Trophoblast cell (in vitro differentiated cells and primary cell): Measurements from ENCODE around the gene CPM.

Experiments used
- DNase-seq, 2 donors: peaks; one replicate each; pipeline ENCODE4 v3.0.0-alpha.2; 2016
- H2AFZ ChIP-seq: 2 replicates; pipeline ENCODE4 v1.6.1; 2013; ENCODE audit warnings: low read length, moderate library complexity, mild to moderate bottlenecking; ENCODE audit not compliant: insufficient read depth, poor library complexity
- H2AK5ac ChIP-seq: 2 replicates; pipeline ENCODE4 v1.6.1; 2013; ENCODE audit warnings: mild to moderate bottlenecking, low read length
- H2BK120ac ChIP-seq: 2 replicates; pipeline ENCODE4 v1.6.1; 2013; ENCODE audit warnings: low read length, mild to moderate bottlenecking, moderate library complexity; ENCODE audit not compliant: insufficient read depth, poor library complexity
- H2BK12ac ChIP-seq: 2 replicates; pipeline ENCODE4 v1.6.1; 2013; ENCODE audit warnings: mild to moderate bottlenecking, low read length, moderate library complexity
- H2BK5ac ChIP-seq: 2 replicates; pipeline ENCODE4 v1.6.1; 2013; ENCODE audit warnings: low read length, low read depth, moderate library complexity, mild to moderate bottlenecking; ENCODE audit not compliant: poor library complexity
- H3K14ac ChIP-seq: 2 replicates; pipeline ENCODE4 v1.6.1; 2013; ENCODE audit warnings: mild to moderate bottlenecking, low read length
- H3K18ac ChIP-seq: 2 replicates; pipeline ENCODE4 v1.6.1; 2013; ENCODE audit warnings: mild to moderate bottlenecking, low read length
- H3K23ac ChIP-seq: 2 replicates; pipeline ENCODE4 v1.6.1; 2013; ENCODE audit warnings: low read length
- H3K27ac ChIP-seq: 2 replicates; pipeline ENCODE4 v1.5.1; 2013; ENCODE audit warnings: low read depth, mild to moderate bottlenecking, inconsistent platforms, low read length, moderate library complexity
- H3K27me3 ChIP-seq: 2 replicates; pipeline ENCODE4 v1.6.1; 2013; ENCODE audit warnings: inconsistent platforms, mild to moderate bottlenecking, low read length, moderate library complexity; ENCODE audit not compliant: insufficient read depth
- H3K36me3 ChIP-seq, 2 experiments: 1 replicate in 1 of 2; 2 replicates in 1 of 2; pipeline ENCODE4 v1.6.1; 2013; ENCODE audit warnings: low read length in 2 of 2, mild to moderate bottlenecking in 2 of 2, moderate library complexity in 1 of 2; ENCODE audit not compliant: insufficient read depth in 2 of 2, control insufficient read depth in 1 of 2
- H3K4ac ChIP-seq: 2 replicates; pipeline ENCODE4 v1.6.1; 2013; ENCODE audit warnings: low read depth, mild to moderate bottlenecking, low read length, moderate library complexity
- H3K4me1 ChIP-seq, 2 experiments: 1 replicate in 1 of 2; 2 replicates in 1 of 2; pipeline ENCODE4 v1.6.1; 2013; ENCODE audit warnings: low read length in 2 of 2, mild to moderate bottlenecking in 2 of 2, moderate library complexity in 1 of 2; ENCODE audit not compliant: insufficient read depth in 2 of 2, control insufficient read depth in 1 of 2
- H3K4me2 ChIP-seq: 2 replicates; pipeline ENCODE4 v1.6.1; 2013; ENCODE audit warnings: inconsistent platforms, mild to moderate bottlenecking, low read length, moderate library complexity
- H3K4me3 ChIP-seq: 2 replicates; pipeline ENCODE4 v1.5.1; 2013; ENCODE audit warnings: mild to moderate bottlenecking, low read depth, low read length, inconsistent platforms
- H3K79me1 ChIP-seq: one replicate; pipeline ENCODE4 v1.6.1; 2013; ENCODE audit warnings: low read length
- H3K79me2 ChIP-seq: 2 replicates; pipeline ENCODE4 v1.6.1; 2013; ENCODE audit warnings: low read length, mild to moderate bottlenecking; ENCODE audit not compliant: control insufficient read depth, insufficient read depth, poor library complexity
- H3K9ac ChIP-seq: 2 replicates; pipeline ENCODE4 v1.6.1; 2013; ENCODE audit warnings: mild to moderate bottlenecking, low read length
- H3K9me3 ChIP-seq: 2 replicates; pipeline ENCODE4 v1.6.1; 2013; ENCODE audit warnings: low read depth, mild to moderate bottlenecking, control low read depth, inconsistent platforms, low read length; ENCODE audit not compliant: insufficient read depth
- H4K12ac ChIP-seq: 2 replicates; pipeline ENCODE4 v1.6.1; 2013; ENCODE audit warnings: low read depth, mild to moderate bottlenecking, low read length, moderate library complexity
- H4K8ac ChIP-seq: 2 replicates; pipeline ENCODE4 v1.6.1; 2013; ENCODE audit warnings: low read depth, mild to moderate bottlenecking, low read length, moderate library complexity
- H4K91ac ChIP-seq: one replicate; pipeline ENCODE4 v1.6.1; 2013; ENCODE audit warnings: low read depth, mild to moderate bottlenecking, low read length, moderate library complexity
- WGBS: extraction: QIAGEN DNeasy Blood & Tissue Kit; methylation state at CpG from one replicate; pipeline ENCODE4 v1.1.7; 2013; ENCODE audit warnings: missing lambda C conversion rate; ENCODE audit not compliant: insufficient read length, insufficient coverage; ENCODE audit errors: extremely low coverage; 5-methylcytosine and 5-hydroxymethylcytosine counted together

CPM gene

DNA sequence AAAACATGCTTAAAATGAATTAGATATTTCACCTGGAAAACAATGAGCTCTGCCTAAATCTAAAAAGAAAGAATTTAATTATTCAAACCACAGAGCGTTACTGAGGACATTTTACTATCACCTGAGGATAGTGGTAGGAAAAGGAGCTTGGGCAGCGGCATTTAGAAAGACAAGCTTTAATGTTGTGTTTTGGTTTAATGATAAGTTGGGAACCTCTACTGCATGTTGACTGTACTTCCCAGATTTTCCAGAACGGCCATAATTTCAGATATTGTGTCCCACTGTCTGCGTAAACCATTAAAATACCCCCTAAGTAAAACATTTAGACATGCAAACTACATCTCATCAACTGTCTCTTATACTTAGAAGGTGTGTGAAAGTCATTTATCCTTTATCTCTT lies 55.4 kb downstream of the CPM start:
- H3K23ac ChIP-seq = no peak overlapping the region
- H3K36me3 ChIP-seq = no peaks in the 10 kb centered on the region
- H3K4me1 ChIP-seq = no peaks in the 10 kb centered on the region
- H3K4me2 ChIP-seq = no peak overlapping the region
- no CpG with 5 or more reads among the region's 4 CpGs for WGBS
- no peak overlapping the region for H3K27ac ChIP-seq
- no peak overlapping the region for H3K4me3 ChIP-seq
- no peak overlapping the region for H4K91ac ChIP-seq
- no peaks in the 10 kb centered on the region for H3K9me3 ChIP-seq
- no peak overlapping the region for H2BK5ac ChIP-seq
- no peak overlapping the region for H2AK5ac ChIP-seq
- no peak overlapping the region for H3K18ac ChIP-seq
- H3K27me3 ChIP-seq = no peaks in the 10 kb centered on the region
- no peaks in the 10 kb centered on the region for H3K79me1 ChIP-seq
- H3K9ac ChIP-seq = no peak overlapping the region
- no peak overlapping the region for H3K4ac ChIP-seq
- no peak overlapping the region for H2BK12ac ChIP-seq
- H3K14ac ChIP-seq = no peak overlapping the region
- H4K8ac ChIP-seq = no peak overlapping the region
- DNase-seq = no peak
- no peak overlapping the region for H2AFZ ChIP-seq
- H3K79me2 ChIP-seq = no peaks in the 10 kb centered on the region
- H4K12ac ChIP-seq = no peak overlapping the region
- no peak overlapping the region for H2BK120ac ChIP-seq

DNA sequence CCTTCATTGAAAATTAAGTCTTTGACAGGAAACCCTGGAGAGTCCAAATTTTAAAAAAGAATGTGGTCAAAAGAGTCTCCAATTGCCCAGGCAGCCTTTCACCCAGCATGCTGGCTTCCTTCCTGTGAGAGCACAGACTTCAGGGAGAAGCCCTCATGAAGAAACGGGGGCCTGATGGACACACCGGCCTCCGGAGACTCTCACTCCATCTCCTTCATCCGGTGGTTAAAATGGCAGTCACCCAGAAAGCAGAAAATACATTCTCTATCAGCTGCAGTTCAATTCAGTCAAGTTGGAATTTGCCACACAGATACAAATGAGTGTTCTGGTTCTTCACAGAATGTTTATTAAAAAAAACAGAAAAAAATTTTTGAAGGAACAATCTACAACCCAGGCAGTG lies 56.5 kb downstream of the CPM start:
- H4K8ac ChIP-seq = no peak overlapping the region
- no peak overlapping the region for H2AFZ ChIP-seq
- no peak overlapping the region for H3K14ac ChIP-seq
- no peak overlapping the region for H2AK5ac ChIP-seq
- H3K4me1 ChIP-seq = no peaks in the 10 kb centered on the region
- DNase-seq = no peak
- H4K12ac ChIP-seq = no peak overlapping the region
- H3K9me3 ChIP-seq = no peaks in the 10 kb centered on the region
- H3K4me3 ChIP-seq = no peak overlapping the region
- no peak overlapping the region for H3K27ac ChIP-seq
- no peak overlapping the region for H3K9ac ChIP-seq
- no peak overlapping the region for H3K4ac ChIP-seq
- no peak overlapping the region for H4K91ac ChIP-seq
- no CpG with 5 or more reads among the region's 4 CpGs for WGBS
- H3K18ac ChIP-seq = no peak overlapping the region
- no peak overlapping the region for H2BK5ac ChIP-seq
- H3K27me3 ChIP-seq = no peaks in the 10 kb centered on the region
- no peaks in the 10 kb centered on the region for H3K79me1 ChIP-seq
- no peaks in the 10 kb centered on the region for H3K79me2 ChIP-seq
- no peaks in the 10 kb centered on the region for H3K36me3 ChIP-seq
- H3K4me2 ChIP-seq = no peak overlapping the region
- H3K23ac ChIP-seq = no peak overlapping the region
- no peak overlapping the region for H2BK120ac ChIP-seq
- no peak overlapping the region for H2BK12ac ChIP-seq

- no peak overlapping the region for H2AFZ ChIP-seq
- no peaks in the 10 kb centered on the region for H3K4me1 ChIP-seq
- H3K27me3 ChIP-seq = no peaks in the 10 kb centered on the region
- no peak overlapping the region for H2BK5ac ChIP-seq
- no peak overlapping the region for H3K18ac ChIP-seq
- no peak overlapping the region for H2BK12ac ChIP-seq
- no peaks in the 10 kb centered on the region for H3K9me3 ChIP-seq
- H3K4me2 ChIP-seq = no peak overlapping the region
- H3K79me1 ChIP-seq = no peaks in the 10 kb centered on the region
- H3K36me3 ChIP-seq = no peaks in the 10 kb centered on the region
- H3K4me3 ChIP-seq = no peak overlapping the region
- DNase-seq = no peak
- no peak overlapping the region for H3K9ac ChIP-seq
- H4K91ac ChIP-seq = no peak overlapping the region
- no peak overlapping the region for H4K8ac ChIP-seq
- H3K27ac ChIP-seq = no peak overlapping the region
- H3K14ac ChIP-seq = no peak overlapping the region
- H2AK5ac ChIP-seq = no peak overlapping the region
- no peak overlapping the region for H4K12ac ChIP-seq
- H3K4ac ChIP-seq = no peak overlapping the region
- H3K23ac ChIP-seq = no peak overlapping the region
- H2BK120ac ChIP-seq = no peak overlapping the region
- no CpG with 5 or more reads among the region's 4 CpGs for WGBS
- no peaks in the 10 kb centered on the region for H3K79me2 ChIP-seq
These were observed 59.7 kb downstream of the CPM start for GRCh38 chr12:68873316-68873715.

- Histone ChIP-seq H2BK5ac (no peak overlapping the region), H3K9me3 (no peaks in the 10 kb centered on the region), H2AK5ac (no peak overlapping the region), H3K27me3 (no peaks in the 10 kb centered on the region), H3K36me3 (no peaks in the 10 kb centered on the region), H3K79me2 (no peaks in the 10 kb centered on the region), H3K9ac (no peak overlapping the region), H3K18ac (no peak overlapping the region), H2BK120ac (no peak overlapping the region), H3K4me3 (no peak overlapping the region), H4K8ac (no peak overlapping the region), H3K4ac (no peak overlapping the region), H3K4me2 (no peak overlapping the region), H2AFZ (no peak overlapping the region), H4K12ac (no peak overlapping the region), H2BK12ac (no peak overlapping the region), H3K14ac (no peak overlapping the region), H3K4me1 (peaks cover 4 to 6% of the 10 kb centered on the region in 2 experiments), H3K79me1 (no peaks in the 10 kb centered on the region), H3K23ac (no peak overlapping the region), H4K91ac (no peak overlapping the region), H3K27ac (no peak overlapping the region)
- WGBS = no CpG with 5 or more reads among the region's 6 CpGs
- DNase-seq = peak in 1 of 2 donors; percentile 42
These were observed 61.0 kb downstream of the CPM start for GRCh38 chr12:68871921-68872320.
